Measurements from ENCODE around the gene CRYBG1. TPM values are rescaled to one million over a fixed set of nuclear protein-coding genes. Genes with fewer than 3 reads are reported as not detected.
"Not testable (repeated sequence)": the region's sequence is repeated elsewhere in the genome, so short reads cannot be mapped to it uniquely, and the experiment has no call there.

The CRYBG1 gene
- total and polyA plus RNA-seq, 5 donors from 2014 or later: 16.4 to 83.8 (median 19.6) TPM

DNA sequence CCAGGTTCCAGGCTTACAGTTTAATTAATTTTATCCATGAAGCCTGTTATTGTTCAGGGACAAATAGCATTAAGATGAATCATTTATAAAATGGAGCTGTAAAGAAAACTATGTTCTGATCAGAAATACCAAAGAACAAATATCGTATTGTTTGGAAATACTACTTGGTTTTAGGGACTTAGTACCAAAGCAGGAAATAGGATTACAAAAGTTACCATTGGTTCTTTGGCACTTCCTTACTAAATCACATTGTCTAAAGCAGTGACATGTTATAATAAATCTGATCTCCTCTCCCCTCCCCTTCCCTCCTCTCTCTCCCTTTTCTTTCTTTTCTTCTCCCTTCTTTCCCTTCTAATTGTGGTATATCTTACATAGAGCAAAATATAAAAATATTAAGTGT is 29.6 kb downstream of the CRYBG1 start:
- peaks cover 16% of the 10 kb centered on the region for H3K27me3 ChIP-seq (ENCODE audit: control insufficient read depth, insufficient read depth, low read length)
- H3K36me3 ChIP-seq (ENCODE audit: control insufficient read depth, insufficient read depth, low read length): no peaks in the 10 kb centered on the region
- no peak overlapping the region for H3K4me3 ChIP-seq (ENCODE audit: low read depth, low read length)
- H3K4me1 ChIP-seq (ENCODE audit: control insufficient read depth, insufficient read depth, low read length, poor library complexity, severe bottlenecking): no peaks in the 10 kb centered on the region
- H3K4me3 Mint-ChIP-seq: no peak overlapping the region
- H3K27ac ChIP-seq (ENCODE audit: insufficient read depth, low read length, poor library complexity, severe bottlenecking): no peak overlapping the region
- no peaks in the 10 kb centered on the region for H3K36me3 Mint-ChIP-seq
- DNase-seq (no peak), ATAC-seq (ENCODE audit: low read depth in 2 of 2) (no peak)
- H3K4me1 Mint-ChIP-seq: no peaks in the 10 kb centered on the region
- H3K27ac Mint-ChIP-seq: no peak overlapping the region
- peaks cover 0 to 1% (median 0%) of the 10 kb centered on the region in 7 donors for H3K9me3 Mint-ChIP-seq
- no peaks in the 10 kb centered on the region for H3K9me3 ChIP-seq (ENCODE audit: control insufficient read depth in 2 of 2, low read length in 2 of 2)
- peaks cover 47% of the 10 kb centered on the region for H3K27me3 Mint-ChIP-seq

DNA sequence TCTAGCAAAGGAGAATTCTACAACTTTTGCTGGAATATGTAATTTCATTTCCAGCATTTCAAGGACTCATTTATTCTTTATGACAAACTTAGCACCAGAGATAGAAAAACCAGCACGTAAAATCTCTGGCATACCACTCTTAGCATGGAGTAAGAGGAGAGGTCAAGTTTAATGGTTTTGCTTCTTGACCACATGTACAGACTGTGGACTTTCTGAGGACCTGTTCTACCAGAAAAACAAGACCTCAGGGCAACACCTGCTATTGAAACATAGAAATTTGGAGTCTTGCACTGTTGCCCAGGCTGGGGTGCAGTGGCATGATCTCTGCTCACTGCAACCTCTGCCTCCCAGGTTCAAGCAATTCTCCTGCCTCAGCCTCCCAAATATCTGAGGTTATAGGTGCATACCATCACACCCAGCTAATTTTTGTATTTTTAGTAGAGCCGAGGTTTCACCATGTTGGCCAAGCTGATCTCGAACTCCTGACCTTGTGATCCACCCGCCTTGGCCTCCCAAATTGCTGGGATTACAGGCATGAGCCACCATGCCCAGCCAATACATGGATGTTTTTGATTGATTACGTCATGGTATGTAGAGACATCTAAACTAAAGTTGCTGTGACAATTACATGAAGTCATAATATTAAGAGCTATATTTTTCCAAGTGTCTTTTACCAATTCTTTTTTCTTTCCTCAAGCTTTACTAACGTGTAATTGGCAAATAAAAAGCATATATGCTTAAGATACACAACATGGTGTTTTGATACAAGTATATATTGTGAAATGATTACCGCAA is 36.1 kb downstream of the CRYBG1 start:
- Mint-ChIP-seq H3K9me3 (peaks cover 0 to 1% (median 0%) of the 10 kb centered on the region in 7 donors), H3K27ac (no peak overlapping the region), H3K27me3 (peaks cover 34% of the 10 kb centered on the region), H3K4me3 (no peak overlapping the region), H3K36me3 (no peaks in the 10 kb centered on the region), H3K4me1 (no peaks in the 10 kb centered on the region)
- no peak overlapping the region for H3K27ac ChIP-seq (ENCODE audit: insufficient read depth, low read length, poor library complexity, severe bottlenecking)
- peaks cover 20% of the 10 kb centered on the region for H3K27me3 ChIP-seq (ENCODE audit: control insufficient read depth, insufficient read depth, low read length)
- H3K9me3 ChIP-seq (ENCODE audit: control insufficient read depth in 2 of 2, low read length in 2 of 2): no peaks in the 10 kb centered on the region
- H3K4me3 ChIP-seq (ENCODE audit: low read depth, low read length): no peak overlapping the region
- H3K36me3 ChIP-seq (ENCODE audit: control insufficient read depth, insufficient read depth, low read length): no peaks in the 10 kb centered on the region
- no peaks in the 10 kb centered on the region for H3K4me1 ChIP-seq (ENCODE audit: control insufficient read depth, insufficient read depth, low read length, poor library complexity, severe bottlenecking)
- DNase-seq (no peak), ATAC-seq (ENCODE audit: low read depth in 2 of 2) (no peak)

DNA sequence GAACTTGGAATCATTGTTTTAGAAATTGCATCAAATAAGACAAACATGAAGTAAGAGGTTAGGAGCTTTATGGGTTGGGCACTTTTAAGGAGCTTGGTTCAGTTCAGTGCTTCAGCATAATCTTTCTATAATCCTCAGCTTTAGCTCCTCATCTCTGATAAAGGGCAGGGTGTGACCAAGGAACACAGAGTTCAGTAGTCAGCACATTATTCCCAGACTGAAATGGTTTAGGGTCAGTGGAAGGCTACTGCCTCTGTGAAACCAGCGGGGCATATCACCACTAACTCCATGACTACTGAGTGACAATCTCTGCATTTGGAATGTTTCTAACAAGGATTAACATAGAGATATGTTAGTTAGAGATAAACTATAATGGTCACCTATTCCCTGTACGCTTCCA is 36.9 kb downstream of the CRYBG1 start:
- no peaks in the 10 kb centered on the region for H3K36me3 Mint-ChIP-seq
- peaks cover 0 to 1% (median 0%) of the 10 kb centered on the region in 7 donors for H3K9me3 Mint-ChIP-seq
- H3K4me3 Mint-ChIP-seq: no peak overlapping the region
- Histone ChIP-seq H3K4me3 (ENCODE audit: low read depth, low read length) (no peak overlapping the region), H3K27me3 (ENCODE audit: control insufficient read depth, insufficient read depth, low read length) (peaks cover 20% of the 10 kb centered on the region), H3K27ac (ENCODE audit: insufficient read depth, low read length, poor library complexity, severe bottlenecking) (no peak overlapping the region), H3K36me3 (ENCODE audit: control insufficient read depth, insufficient read depth, low read length) (no peaks in the 10 kb centered on the region), H3K9me3 (ENCODE audit: control insufficient read depth in 2 of 2, low read length in 2 of 2) (no peaks in the 10 kb centered on the region), H3K4me1 (ENCODE audit: control insufficient read depth, insufficient read depth, low read length, poor library complexity, severe bottlenecking) (no peaks in the 10 kb centered on the region)
- H3K4me1 Mint-ChIP-seq: no peaks in the 10 kb centered on the region
- ATAC-seq (ENCODE audit: low read depth in 2 of 2) (no peak), DNase-seq (no peak)
- no peak overlapping the region for H3K27ac Mint-ChIP-seq
- H3K27me3 Mint-ChIP-seq: peaks cover 32% of the 10 kb centered on the region

DNA sequence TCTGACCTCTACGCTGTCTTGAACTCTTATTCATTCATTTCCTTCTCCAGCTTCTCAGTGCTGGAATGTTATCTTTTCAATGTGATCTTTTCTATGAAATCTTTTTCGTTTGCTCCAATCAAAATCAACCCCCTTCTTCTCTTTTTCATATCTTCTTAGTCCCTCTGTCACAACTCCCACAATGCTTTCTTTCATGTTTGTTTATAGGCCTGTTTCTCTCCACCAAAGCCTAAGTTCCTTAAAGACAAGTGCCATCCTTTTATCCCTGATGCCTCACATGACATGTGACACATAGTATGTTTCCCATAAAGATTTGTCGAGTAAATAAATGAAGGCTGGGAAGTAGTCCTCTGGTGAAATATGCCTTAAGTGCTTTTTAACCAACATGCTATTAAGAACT is 38.1 kb downstream of the CRYBG1 start:
- Histone ChIP-seq H3K27me3 (ENCODE audit: control insufficient read depth, insufficient read depth, low read length) (peaks cover 29% of the 10 kb centered on the region), H3K4me1 (ENCODE audit: control insufficient read depth, insufficient read depth, low read length, poor library complexity, severe bottlenecking) (no peaks in the 10 kb centered on the region), H3K36me3 (ENCODE audit: control insufficient read depth, insufficient read depth, low read length) (no peaks in the 10 kb centered on the region), H3K27ac (ENCODE audit: insufficient read depth, low read length, poor library complexity, severe bottlenecking) (no peak overlapping the region), H3K9me3 (ENCODE audit: control insufficient read depth in 2 of 2, low read length in 2 of 2) (no peaks in the 10 kb centered on the region), H3K4me3 (ENCODE audit: low read depth, low read length) (no peak overlapping the region)
- Mint-ChIP-seq H3K27me3 (peaks cover 26% of the 10 kb centered on the region), H3K4me1 (no peaks in the 10 kb centered on the region), H3K27ac (no peak overlapping the region), H3K36me3 (no peaks in the 10 kb centered on the region), H3K4me3 (no peak overlapping the region), H3K9me3 (peaks cover 0 to 1% (median 0%) of the 10 kb centered on the region in 7 donors)
- no peak for ATAC-seq (ENCODE audit: low read depth in 2 of 2)
- no peak for DNase-seq

DNA sequence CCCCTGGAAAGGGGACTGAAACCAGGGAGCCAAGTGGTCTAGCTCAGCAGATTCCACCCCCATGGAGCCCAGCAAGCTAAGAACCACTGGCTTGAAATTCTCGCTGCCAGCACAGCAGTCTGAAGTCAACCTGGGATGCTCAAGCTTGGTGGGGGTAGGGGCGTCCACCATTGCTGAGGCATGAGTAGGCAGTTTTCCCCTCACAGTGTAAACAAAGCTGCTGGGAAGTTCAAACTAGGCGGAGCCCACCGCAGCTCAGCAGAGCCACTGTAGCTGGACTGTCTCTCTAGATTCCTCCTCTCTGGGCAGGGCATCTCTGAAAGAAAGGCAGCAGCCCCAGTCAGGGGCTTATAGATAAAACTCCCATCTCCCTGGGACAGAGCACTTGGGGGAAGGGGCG is 44.5 kb downstream of the CRYBG1 start:
- not testable (repeated sequence) for H3K27ac Mint-ChIP-seq; ATAC-seq (ENCODE audit: low read depth in 2 of 2); H3K4me1 Mint-ChIP-seq; H3K36me3 ChIP-seq (ENCODE audit: control insufficient read depth, insufficient read depth, low read length); H3K4me3 ChIP-seq (ENCODE audit: low read depth, low read length); H3K9me3 ChIP-seq (ENCODE audit: control insufficient read depth in 2 of 2, low read length in 2 of 2); H3K36me3 Mint-ChIP-seq; H3K4me1 ChIP-seq (ENCODE audit: control insufficient read depth, insufficient read depth, low read length, poor library complexity, severe bottlenecking); H3K4me3 Mint-ChIP-seq; DNase-seq; H3K27ac ChIP-seq (ENCODE audit: insufficient read depth, low read length, poor library complexity, severe bottlenecking)
- Mint-ChIP-seq H3K27me3 (peaks cover 42% of the 10 kb centered on the region), H3K9me3 (peaks cover 0 to 18% (median 4%) of the 10 kb centered on the region in 7 donors)
- peaks cover 11% of the 10 kb centered on the region for H3K27me3 ChIP-seq (ENCODE audit: control insufficient read depth, insufficient read depth, low read length)

DNA sequence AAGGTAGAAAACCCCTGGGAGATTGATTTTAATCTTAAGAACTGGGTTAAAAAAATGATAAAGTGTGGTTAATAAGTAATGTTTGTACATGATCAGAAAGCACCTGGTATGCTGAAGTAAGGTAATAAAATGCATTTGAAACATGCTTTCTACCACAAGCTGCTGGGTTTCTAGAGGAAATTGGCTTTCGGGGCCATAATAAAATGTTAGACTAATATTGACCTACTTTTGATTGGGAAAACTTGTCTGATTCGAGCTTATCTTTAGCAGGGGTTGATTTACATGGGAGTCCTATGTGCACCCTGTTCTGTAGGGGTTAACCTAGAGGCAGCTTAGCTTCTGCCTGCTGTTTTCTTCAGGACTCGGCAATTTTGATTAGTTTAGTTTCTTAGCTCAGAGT is 50.5 kb downstream of the CRYBG1 start:
- no peak overlapping the region for H3K4me3 ChIP-seq (ENCODE audit: low read depth, low read length)
- Mint-ChIP-seq H3K27ac (no peak overlapping the region), H3K9me3 (peaks cover 0 to 17% (median 3%) of the 10 kb centered on the region in 7 donors), H3K27me3 (peaks cover 46% of the 10 kb centered on the region), H3K36me3 (no peaks in the 10 kb centered on the region), H3K4me1 (no peaks in the 10 kb centered on the region), H3K4me3 (no peak overlapping the region)
- DNase-seq (no peak), ATAC-seq (ENCODE audit: low read depth in 2 of 2) (no peak)
- H3K27ac ChIP-seq (ENCODE audit: insufficient read depth, low read length, poor library complexity, severe bottlenecking): no peak overlapping the region
- H3K36me3 ChIP-seq (ENCODE audit: control insufficient read depth, insufficient read depth, low read length): no peaks in the 10 kb centered on the region
- peaks cover 5% of the 10 kb centered on the region for H3K27me3 ChIP-seq (ENCODE audit: control insufficient read depth, insufficient read depth, low read length)
- H3K4me1 ChIP-seq (ENCODE audit: control insufficient read depth, insufficient read depth, low read length, poor library complexity, severe bottlenecking): no peaks in the 10 kb centered on the region
- no peaks in the 10 kb centered on the region for H3K9me3 ChIP-seq (ENCODE audit: control insufficient read depth in 2 of 2, low read length in 2 of 2)

DNA sequence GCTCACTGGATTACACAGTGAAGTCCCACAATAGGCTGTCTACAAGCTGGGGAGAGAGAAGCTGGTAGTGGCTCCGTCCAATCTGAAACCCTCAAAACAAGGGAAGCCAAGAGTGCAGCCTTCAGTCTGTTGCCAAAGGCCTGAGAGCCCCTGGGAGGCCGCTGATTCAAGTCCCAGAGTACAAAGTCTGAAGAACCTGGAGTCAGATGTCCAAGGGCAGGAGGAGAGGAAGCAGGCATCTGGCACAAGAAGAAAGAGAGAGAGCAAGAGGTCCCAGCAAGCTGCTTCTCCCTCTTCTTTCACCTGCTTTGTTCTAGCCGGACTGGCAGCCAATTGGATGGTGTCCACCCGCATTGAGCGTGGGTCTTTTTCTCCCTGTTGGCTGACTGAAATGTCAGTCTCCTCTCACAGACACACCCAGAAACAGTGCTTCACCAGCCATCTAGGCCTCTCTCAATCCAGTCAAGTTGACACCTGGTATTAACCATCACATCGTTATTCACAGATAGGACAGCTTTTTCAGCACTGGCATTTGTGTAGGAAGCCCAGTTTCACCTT is 51.2 kb downstream of the CRYBG1 start:
- Mint-ChIP-seq H3K36me3 (no peaks in the 10 kb centered on the region), H3K27me3 (peaks cover 49% of the 10 kb centered on the region), H3K4me3 (no peak overlapping the region), H3K4me1 (no peaks in the 10 kb centered on the region), H3K27ac (no peak overlapping the region), H3K9me3 (peaks cover 0 to 11% (median 3%) of the 10 kb centered on the region in 7 donors)
- no peak overlapping the region for H3K4me3 ChIP-seq (ENCODE audit: low read depth, low read length)
- no peak overlapping the region for H3K27ac ChIP-seq (ENCODE audit: insufficient read depth, low read length, poor library complexity, severe bottlenecking)
- no peak for ATAC-seq (ENCODE audit: low read depth in 2 of 2)
- H3K9me3 ChIP-seq (ENCODE audit: control insufficient read depth in 2 of 2, low read length in 2 of 2): no peaks in the 10 kb centered on the region
- H3K27me3 ChIP-seq (ENCODE audit: control insufficient read depth, insufficient read depth, low read length): peaks cover 8% of the 10 kb centered on the region
- H3K4me1 ChIP-seq (ENCODE audit: control insufficient read depth, insufficient read depth, low read length, poor library complexity, severe bottlenecking): no peaks in the 10 kb centered on the region
- no peak for DNase-seq
- H3K36me3 ChIP-seq (ENCODE audit: control insufficient read depth, insufficient read depth, low read length): no peaks in the 10 kb centered on the region

DNA sequence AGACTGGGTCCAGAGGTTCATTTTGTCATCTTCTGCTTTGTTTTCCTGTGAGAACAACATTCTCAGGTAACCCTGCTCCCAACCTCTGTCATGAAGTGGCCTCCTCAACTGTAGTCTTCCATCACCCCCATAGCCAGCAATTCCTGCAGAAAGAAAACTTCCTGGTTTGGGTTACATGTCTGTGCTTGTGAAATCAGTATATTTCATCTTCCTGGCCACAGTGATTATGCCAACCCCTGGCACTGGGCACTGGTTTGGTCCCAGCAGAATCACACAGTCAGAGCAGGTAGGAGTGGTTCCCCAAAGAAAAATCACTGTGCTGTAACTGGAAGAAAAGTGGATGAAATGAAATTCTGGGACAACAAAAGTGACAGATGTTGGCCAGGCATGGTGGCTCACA is 52.5 kb downstream of the CRYBG1 start:
- Mint-ChIP-seq H3K4me3 (no peak overlapping the region), H3K4me1 (no peaks in the 10 kb centered on the region), H3K27me3 (peaks cover 48% of the 10 kb centered on the region), H3K27ac (no peak overlapping the region), H3K9me3 (peaks cover 0 to under 1% (median 0%) of the 10 kb centered on the region in 7 donors), H3K36me3 (no peaks in the 10 kb centered on the region)
- peaks cover 6% of the 10 kb centered on the region for H3K27me3 ChIP-seq (ENCODE audit: control insufficient read depth, insufficient read depth, low read length)
- H3K27ac ChIP-seq (ENCODE audit: insufficient read depth, low read length, poor library complexity, severe bottlenecking): no peak overlapping the region
- H3K4me3 ChIP-seq (ENCODE audit: low read depth, low read length): no peak overlapping the region
- ATAC-seq (ENCODE audit: low read depth in 2 of 2) (no peak), DNase-seq (no peak)
- H3K9me3 ChIP-seq (ENCODE audit: control insufficient read depth in 2 of 2, low read length in 2 of 2): no peaks in the 10 kb centered on the region
- no peaks in the 10 kb centered on the region for H3K4me1 ChIP-seq (ENCODE audit: control insufficient read depth, insufficient read depth, low read length, poor library complexity, severe bottlenecking)
- no peaks in the 10 kb centered on the region for H3K36me3 ChIP-seq (ENCODE audit: control insufficient read depth, insufficient read depth, low read length)

Measured in CD4-positive, CD25-positive, alpha-beta regulatory T cell (primary cell).